ENCODE measurements around the gene KHDC1. TPM values are rescaled to one million over a fixed set of nuclear protein-coding genes. Genes with fewer than 3 reads are reported as not detected.

KHDC1 gene
- total and polyA plus RNA-seq, 2 of the 8 experiments (the other 6 are each of a cell fraction or from before 2014, with no cell fraction given), result 4.3 to 7.3 TPM

DNA sequence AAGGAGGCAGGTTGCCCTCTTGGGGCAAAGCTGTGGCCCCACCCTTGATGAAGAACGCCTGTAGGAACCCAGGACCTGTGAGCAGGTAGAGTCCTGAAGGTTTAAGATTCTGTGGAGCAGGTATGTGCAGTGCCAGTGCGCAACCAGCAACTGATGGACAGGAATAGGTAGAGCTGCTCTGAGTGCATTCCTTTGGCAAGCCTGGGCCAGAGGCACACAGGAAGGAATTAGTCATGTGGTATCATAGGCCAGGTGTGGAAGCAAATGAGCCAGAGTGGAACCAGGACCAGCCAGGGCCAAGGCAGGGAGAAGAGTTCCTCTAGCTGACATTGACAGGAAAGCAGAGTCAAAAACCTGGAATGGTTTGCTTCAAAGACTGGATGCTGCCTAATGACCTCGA is 1.4 kb upstream of the KHDC1 start (continued):
- TF ChIP-seq KDM5A (IDR thresholded peaks at IDR 0.05; ENCODE audit: low read length), result no peak
- no peak for TF ChIP-seq KDM1A (IDR thresholded peaks at IDR 0.05; ENCODE audit: borderline replicate concordance, low read length)
- TF ChIP-seq RNF2 (IDR thresholded peaks at IDR 0.05; ENCODE audit: borderline replicate concordance, low read depth, low read length, missing control alignments, poor library complexity, severe bottlenecking), result no peak
- no peak for TF ChIP-seq CBX8 (IDR thresholded peaks at IDR 0.05; ENCODE audit: borderline replicate concordance, low read depth, low read length)
- TF ChIP-seq POLR2AphosphoS5 (IDR thresholded peaks at IDR 0.05; ENCODE audit: low read depth, low read length), result no peak

Data from H1 (cell line).